HEK293 (cell line): ENCODE results near the gene ILK.

Experiments used
- CTCF ChIA-PET: fragments of 350-600 bp; formaldehyde crosslinking; extraction: SDS; loops from one replicate; lab custom pipeline; 2021; ENCODE audit warnings: antibody characterized with exemption; lab: Yijun Ruan, JAX
- POLR2A ChIA-PET: fragments of 300-600 bp; formaldehyde crosslinking; extraction: SDS; loops from one replicate; lab custom pipeline; 2020; ENCODE audit warnings: antibody characterized with exemption, inconsistent platforms; lab: Yijun Ruan, JAX
- H3K27ac ChIP-seq: fragments of 200-500 bp; sonication (Bioruptor generic); 2 replicates; pipeline ENCODE4 v1.5.1; 2014; ENCODE audit warnings: low read depth, low read length, control low read depth, inconsistent platforms; ENCODE audit errors: extremely low read depth
- H3K36me3 ChIP-seq, 2 experiments: fragments of 200-500 bp in 1 of 2; sonication (Bioruptor generic) in 1 of 2; 1 replicate in 1 of 2; 2 replicates in 1 of 2; pipeline ENCODE4 v1.5.1; 2014 to 2017; ENCODE audit warnings: inconsistent platforms in 2 of 2, low read length in 2 of 2; ENCODE audit not compliant: control insufficient read depth in 2 of 2, insufficient read depth in 1 of 2
- H3K4me1 ChIP-seq: fragments of 200-500 bp; sonication (Bioruptor generic); 2 replicates; pipeline ENCODE4 v1.5.1; 2014; ENCODE audit warnings: mild to moderate bottlenecking, low read length, inconsistent platforms; ENCODE audit not compliant: control insufficient read depth, insufficient read depth
- H3K4me3 ChIP-seq: 2 replicates; pipeline ENCODE4 v1.5.1; 2011; ENCODE audit warnings: low read depth, mild to moderate bottlenecking, control low read depth, low read length, moderate library complexity
- H3K9me3 ChIP-seq: fragments of 200-500 bp; sonication (Bioruptor generic); 2 replicates; pipeline ENCODE4 v1.5.1; 2014; ENCODE audit warnings: low read depth, low read length, inconsistent platforms; ENCODE audit not compliant: control insufficient read depth, insufficient read depth
- ELK4 ChIP-seq: IDR thresholded peaks from 2 replicates; pipeline ENCODE4 v1.6.1; 2011; ENCODE audit warnings: mild to moderate bottlenecking, low read depth, low read length, borderline replicate concordance
- ZBTB11 ChIP-seq: fragments of 450-650 bp; formaldehyde crosslinking; conservative IDR thresholded peaks from 2 replicates; pipeline ENCODE4 v1.5.1; 2016; ENCODE audit warnings: low read depth, missing biosample characterization, missing genetic modification characterization
- ZBTB26 ChIP-seq: fragments of 450-650 bp; formaldehyde crosslinking; optimal IDR thresholded peaks from 2 replicates; pipeline ENCODE3; 2016; ENCODE audit warnings: missing biosample characterization, mild to moderate bottlenecking, missing genetic modification characterization
- ZBTB6 ChIP-seq: fragments of 450-650 bp; formaldehyde crosslinking; IDR thresholded peaks from 2 replicates; pipeline ENCODE4 v1.5.1; 2017; ENCODE audit warnings: missing biosample characterization, missing genetic modification characterization
- ZBTB8A ChIP-seq: fragments of 450-650 bp; formaldehyde crosslinking; IDR thresholded peaks from 2 replicates; pipeline ENCODE4 v1.5.1; 2016; ENCODE audit warnings: missing biosample characterization, missing genetic modification characterization
- ZNF140 ChIP-seq: fragments of 450-650 bp; formaldehyde crosslinking; IDR thresholded peaks from 2 replicates; pipeline ENCODE4 v1.5.1; 2016; ENCODE audit warnings: missing biosample characterization, missing genetic modification characterization
- ZNF2 ChIP-seq: fragments of 450-650 bp; formaldehyde crosslinking; IDR thresholded peaks from 2 replicates; pipeline ENCODE4 v1.5.1; 2016; ENCODE audit warnings: missing biosample characterization, missing genetic modification characterization
- ZNF221 ChIP-seq: fragments of 450-650 bp; formaldehyde crosslinking; IDR thresholded peaks from 2 replicates; pipeline ENCODE4 v1.5.1; 2017; ENCODE audit warnings: missing biosample characterization, missing genetic modification characterization, borderline replicate concordance
- ZNF350 ChIP-seq: fragments of 450-650 bp; formaldehyde crosslinking; IDR thresholded peaks from 2 replicates; pipeline ENCODE4 v1.5.0; 2017; ENCODE audit warnings: missing biosample characterization, mild to moderate bottlenecking, missing genetic modification characterization
- ZNF37A ChIP-seq: fragments of 450-650 bp; IDR thresholded peaks from 2 replicates; pipeline ENCODE4 v1.5.1; 2018; ENCODE audit warnings: missing biosample characterization, missing genetic modification characterization
- ZNF416 ChIP-seq: fragments of 450-650 bp; formaldehyde crosslinking; IDR thresholded peaks from 2 replicates; pipeline ENCODE4 v1.5.1; 2016; ENCODE audit warnings: missing biosample characterization, missing genetic modification characterization
- ZNF48 ChIP-seq: fragments of 450-650 bp; formaldehyde crosslinking; IDR thresholded peaks from 2 replicates; pipeline ENCODE4 v1.5.1; 2016; ENCODE audit warnings: missing biosample characterization, missing genetic modification characterization
- ZNF548 ChIP-seq: fragments of 450-650 bp; formaldehyde crosslinking; IDR thresholded peaks from 2 replicates; pipeline ENCODE4 v1.5.1; 2016; ENCODE audit warnings: missing biosample characterization, missing genetic modification characterization
- ZNF549 ChIP-seq: fragments of 450-650 bp; IDR thresholded peaks from 2 replicates; pipeline ENCODE4 v1.5.1; 2018; ENCODE audit warnings: missing biosample characterization, missing genetic modification characterization, mild to moderate bottlenecking, inconsistent platforms, moderate library complexity
- ZNF658 ChIP-seq: fragments of 450-650 bp; formaldehyde crosslinking; IDR thresholded peaks from 2 replicates; pipeline ENCODE4; 2016; ENCODE audit warnings: missing biosample characterization, missing genetic modification characterization
- ZNF692 ChIP-seq: fragments of 450-650 bp; formaldehyde crosslinking; IDR thresholded peaks from 2 replicates; pipeline ENCODE4 v1.5.1; 2016; ENCODE audit warnings: missing biosample characterization, missing genetic modification characterization
- ZNF768 ChIP-seq: fragments of 450-650 bp; formaldehyde crosslinking; IDR thresholded peaks from 2 replicates; pipeline ENCODE4 v1.5.1; 2018; ENCODE audit warnings: missing biosample characterization, mild to moderate bottlenecking, missing genetic modification characterization
- ZSCAN18 ChIP-seq: fragments of 450-650 bp; formaldehyde crosslinking; IDR thresholded peaks from 2 replicates; pipeline ENCODE4 v1.5.1; 2016; ENCODE audit warnings: missing biosample characterization, missing genetic modification characterization

The ILK gene

GRCh38 chr11:6599881-6600390 lies 3.6 kb upstream of the ILK start:
- H3K27ac ChIP-seq = no peak overlapping the region
- CTCF ChIA-PET = no interaction called here
- no peak for TF ChIP-seq ZNF2 (tag by site-specific recombination)
- no peak for TF ChIP-seq ZNF416
- TF ChIP-seq ZNF768 (tag by site-specific recombination) = no peak
- TF ChIP-seq ZBTB11 (tag by site-specific recombination) = no peak
- TF ChIP-seq ZBTB26 = no peak
- no peak for TF ChIP-seq ZNF48 (tag by site-specific recombination)
- TF ChIP-seq ZNF658 (tag by site-specific recombination) = no peak
- TF ChIP-seq ZNF37A (tag by site-specific recombination) = no peak
- TF ChIP-seq ZNF548 = no peak
- no peak for TF ChIP-seq ELK4
- no peak for TF ChIP-seq ZNF692 (tag by site-specific recombination)
- no peak for TF ChIP-seq ZBTB8A (tag by site-specific recombination)
- no peak for TF ChIP-seq ZNF350
- no peak for TF ChIP-seq ZNF549 (tag by site-specific recombination)
- TF ChIP-seq ZNF140 (tag by site-specific recombination) = no peak
- H3K4me3 ChIP-seq = no peak overlapping the region
- no peaks in the 10 kb centered on the region for H3K4me1 ChIP-seq
- H3K9me3 ChIP-seq = no peaks in the 10 kb centered on the region
- H3K36me3 ChIP-seq = peaks cover 0 to 71% of the 10 kb centered on the region in 2 experiments; a peak in 1 of 3 replicates
- POLR2A ChIA-PET = interaction anchor here (1.2 kb wide), 1 partner anchor 12 kb away, joined by 3 read pairs; the partner anchor contains the start of gene TAF10

- H3K9me3 ChIP-seq = no peaks in the 10 kb centered on the region
- no peak for TF ChIP-seq ZSCAN18
- no peak for TF ChIP-seq ZBTB6 (tag by site-specific recombination)
- TF ChIP-seq ZNF221 = no peak
- H3K36me3 ChIP-seq = peaks cover 0 to 61% of the 10 kb centered on the region in 2 experiments; a peak in 1 of 3 replicates
- no peak overlapping the region for H3K4me3 ChIP-seq
- ChIA-PET CTCF (no interaction called here), POLR2A (no interaction called here)
- H3K27ac ChIP-seq = no peak overlapping the region
- H3K4me1 ChIP-seq = no peaks in the 10 kb centered on the region
Observed at GRCh38 chr11:6601041-6601461, 2.5 kb upstream of the ILK start.
